ENCODE results near the gene SNRNP40.
"Not testable (repeated sequence)": the region's sequence is repeated elsewhere in the genome, so short reads cannot be mapped to it uniquely, and the experiment has no call there.

SNRNP40 gene

DNA sequence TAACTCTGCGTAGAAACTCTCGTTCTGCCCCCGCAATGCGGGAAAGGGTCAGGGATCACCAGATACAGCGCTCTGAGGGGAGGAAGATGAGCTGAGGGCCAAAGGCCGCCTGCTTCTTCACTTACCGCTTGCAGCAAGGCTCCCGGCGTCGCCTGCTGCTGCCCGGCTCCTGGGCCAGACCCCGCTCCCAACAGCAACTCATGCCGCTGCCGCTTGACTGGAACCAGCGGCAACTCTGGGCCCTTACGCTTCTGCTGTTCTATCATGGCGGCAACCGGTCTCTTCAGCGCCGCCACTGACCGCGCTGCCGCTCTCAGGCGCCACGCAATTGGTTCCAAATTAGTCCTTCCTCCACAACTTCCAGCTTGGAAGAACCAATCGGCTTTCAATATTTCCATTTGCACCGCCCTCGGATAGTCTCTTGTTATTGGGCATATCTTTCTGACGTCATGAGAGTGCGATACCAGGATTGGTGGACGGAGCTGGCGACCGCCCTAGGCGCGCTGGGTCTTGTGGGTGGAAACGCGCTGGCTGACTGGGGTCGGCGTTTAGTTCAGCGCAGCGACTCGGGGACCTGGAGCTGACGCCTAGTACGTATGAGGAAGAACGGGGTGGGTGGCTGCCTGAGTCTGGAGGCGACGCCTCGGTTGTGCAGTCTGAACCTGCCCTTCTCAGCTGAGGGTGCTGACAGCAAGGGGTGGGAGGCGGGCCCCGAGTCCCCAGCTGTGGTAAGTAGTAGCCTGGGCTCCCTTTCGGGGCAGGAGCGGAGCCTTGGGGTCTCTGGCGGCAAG, at the start of gene SNRNP40, which contains the start of gene ZCCHC17:
Gene SNRNP40 (minus strand): TSS at position 303 of the 791 bp plus-strand sequence. CDS start 37 bp downstream, at position 266.
Gene ZCCHC17 (plus strand): TSS at position 547 of the 791 bp plus-strand sequence. CDS start 13,067 bp downstream, outside the sequence.
- peak; percentile 95 for DNase-seq

DNA sequence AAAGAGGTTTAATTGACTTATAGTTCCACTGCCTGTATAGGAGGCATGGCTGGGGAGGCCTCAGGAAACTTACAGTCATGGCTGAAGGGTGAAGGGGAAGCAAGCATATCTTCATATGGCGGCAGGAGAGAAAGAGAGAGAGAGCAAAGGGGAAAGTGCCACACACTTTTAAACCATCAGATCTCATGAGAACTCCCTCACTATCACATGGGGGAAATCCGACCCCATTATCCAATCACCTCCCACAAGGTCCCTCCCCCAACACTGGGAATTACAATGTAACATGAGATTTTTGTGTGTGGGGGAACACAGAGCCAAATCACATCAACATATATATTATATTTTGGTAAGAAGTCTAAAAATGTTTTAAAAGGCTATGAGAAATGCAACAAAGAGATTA, 49.0 kb upstream of the SNRNP40 start:
- DNase-seq, result no peak

DNA sequence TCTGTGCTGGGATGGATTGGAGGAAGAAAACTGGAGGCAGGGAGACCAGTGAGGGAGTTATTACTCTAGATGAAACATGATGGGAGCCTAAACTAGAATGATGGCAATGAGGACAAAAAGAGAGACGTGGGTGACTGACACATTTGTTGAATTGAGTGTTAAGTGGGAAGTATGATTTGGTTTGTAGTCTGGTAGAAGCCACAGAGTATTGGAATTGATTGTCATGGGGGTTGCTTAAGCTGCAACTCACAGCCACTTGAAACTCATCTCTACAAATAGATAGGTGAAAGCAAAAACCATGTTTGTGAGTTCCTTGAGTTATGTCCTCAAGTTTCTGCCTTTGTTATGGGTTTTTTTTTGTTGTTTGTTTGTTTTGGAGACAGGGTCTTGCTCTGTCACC, 47.9 kb upstream of the SNRNP40 start:
- DNase-seq, result no peak

DNA sequence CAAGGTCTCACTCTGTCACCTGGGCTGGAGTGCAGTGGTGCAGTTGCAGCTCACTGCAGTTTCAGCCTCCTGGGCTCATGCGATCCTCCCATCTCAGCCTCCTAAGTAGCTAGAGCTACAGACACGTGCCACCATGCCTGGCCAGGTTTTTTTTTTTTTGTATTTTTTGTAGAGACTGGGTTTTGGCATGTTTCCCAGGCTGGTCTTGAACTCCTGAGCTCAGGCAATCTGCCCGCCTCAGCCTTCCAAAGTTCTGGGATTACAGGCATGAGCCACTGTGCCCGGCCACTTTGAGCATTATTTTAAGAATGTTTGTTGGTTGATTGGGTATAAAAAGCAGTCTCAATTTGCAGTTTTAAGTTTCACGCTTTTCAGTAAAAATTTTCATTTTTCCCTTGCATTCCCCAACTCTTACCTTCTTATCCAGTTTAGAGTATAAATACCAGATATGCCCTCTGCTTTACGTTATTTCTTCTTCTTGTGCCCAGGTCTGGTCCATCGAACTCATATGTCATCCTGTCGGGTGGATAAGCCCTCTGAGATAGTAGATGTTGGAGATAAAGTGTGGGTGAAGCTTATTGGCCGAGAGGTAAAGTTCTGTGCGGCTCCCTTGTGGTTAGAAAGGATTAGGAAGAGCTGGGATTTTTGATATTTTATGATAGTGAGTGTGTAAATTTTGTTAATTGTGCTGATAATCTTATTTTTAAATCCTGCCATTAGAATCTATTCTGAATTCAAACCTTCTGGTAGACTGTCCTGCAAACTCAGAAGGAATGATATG, 40.3 kb upstream of the SNRNP40 start:
- no peak for DNase-seq

DNA sequence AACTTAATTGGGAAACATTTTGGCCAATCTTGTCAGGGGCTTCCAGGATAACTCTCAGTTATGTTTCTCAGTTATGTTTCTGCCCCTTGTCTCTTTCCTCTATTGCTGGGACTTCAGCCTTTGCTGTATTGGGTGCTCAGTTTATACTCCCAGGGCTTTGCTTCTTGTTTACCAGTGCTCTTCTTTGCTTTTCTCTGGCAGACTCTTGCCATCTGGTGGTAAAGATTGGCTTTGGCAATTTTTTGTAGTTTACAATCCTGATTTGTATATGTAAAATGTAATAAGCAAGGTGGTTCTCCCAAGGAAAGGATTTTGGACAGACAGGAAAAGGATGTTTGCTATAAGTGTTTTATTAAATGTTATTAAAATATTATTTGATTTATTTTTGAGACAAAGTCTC, 38.4 kb upstream of the SNRNP40 start:
- DNase-seq, result no peak

DNA sequence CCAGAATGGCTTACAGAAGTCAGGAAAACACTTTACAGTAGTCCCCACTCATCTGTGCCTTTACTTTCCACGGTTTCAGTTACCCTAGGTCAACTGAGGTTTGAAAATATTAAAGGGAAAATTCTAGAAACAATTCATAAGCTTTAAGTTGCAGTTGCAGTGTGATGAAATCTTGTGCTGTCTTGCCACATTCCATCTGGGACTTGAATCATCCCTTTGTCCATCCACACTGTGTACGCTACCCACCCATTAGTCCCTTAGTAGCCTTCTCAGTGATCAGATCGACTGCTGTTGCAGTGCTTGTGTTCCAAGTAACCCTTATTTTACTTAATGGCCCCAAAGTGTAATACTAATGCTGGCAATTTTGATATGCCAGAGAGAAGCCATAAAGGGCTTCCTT, 30.8 kb upstream of the SNRNP40 start:
- no peak for DNase-seq

DNA sequence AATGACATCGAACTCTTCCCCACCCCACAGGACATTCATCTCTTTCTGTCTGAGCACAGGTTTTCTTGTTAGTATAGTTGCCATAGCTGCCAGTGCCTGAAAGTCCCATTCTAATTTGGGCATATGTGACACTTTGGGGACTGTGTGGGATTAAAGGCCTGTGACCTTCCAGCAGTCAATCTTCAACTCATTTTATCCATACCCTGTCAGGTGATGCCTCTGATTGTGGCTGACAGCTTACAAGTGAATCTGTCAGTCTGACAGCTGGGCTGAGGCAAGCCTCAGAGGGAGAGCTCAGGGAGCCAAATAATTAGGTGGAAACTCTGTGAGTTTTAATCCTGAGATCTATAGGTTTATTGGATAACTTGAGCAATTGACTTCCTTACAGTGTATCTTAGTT, 29.9 kb upstream of the SNRNP40 start:
- DNase-seq, result no peak

DNA sequence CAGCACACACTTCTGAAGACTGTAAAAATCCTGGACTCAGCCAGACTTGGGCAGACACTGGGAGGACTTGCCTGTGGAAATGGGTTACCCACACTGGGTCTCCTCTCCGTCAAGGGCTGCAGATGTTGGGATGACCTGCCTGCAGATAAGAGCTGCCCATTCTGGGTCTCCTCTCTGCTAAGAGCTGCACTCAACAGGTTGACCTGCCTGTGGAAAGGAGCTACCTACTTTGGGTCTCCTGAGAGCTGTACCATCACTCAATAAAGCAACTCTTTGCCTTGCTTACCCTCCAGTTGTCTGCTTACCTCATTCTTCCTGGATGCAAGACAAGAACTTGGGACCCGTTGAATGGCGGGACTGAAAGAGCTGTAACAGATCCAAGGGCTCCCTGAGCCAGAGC, 28.4 kb upstream of the SNRNP40 start:
- DNase-seq, result no peak

DNA sequence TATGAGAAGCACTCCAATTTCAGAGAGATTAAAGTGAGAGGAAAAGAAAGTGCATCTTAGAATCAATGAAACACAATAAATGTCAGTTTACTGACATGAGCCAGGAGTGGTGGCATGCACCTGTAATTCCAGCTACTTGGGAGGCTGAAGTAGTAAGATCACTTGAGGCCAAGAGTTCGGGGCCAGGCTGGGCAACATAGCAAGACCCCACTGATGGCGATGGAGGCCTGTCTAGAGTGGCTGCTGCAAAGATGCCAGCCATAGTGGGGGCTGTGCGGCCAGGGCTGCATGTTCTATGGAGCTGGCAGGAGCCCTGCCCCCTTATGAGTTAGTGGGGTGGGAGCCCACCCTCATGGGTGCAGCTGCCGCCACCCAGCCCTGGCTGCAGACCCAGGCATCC, 27.5 kb upstream of the SNRNP40 start:
- no peak for DNase-seq

DNA sequence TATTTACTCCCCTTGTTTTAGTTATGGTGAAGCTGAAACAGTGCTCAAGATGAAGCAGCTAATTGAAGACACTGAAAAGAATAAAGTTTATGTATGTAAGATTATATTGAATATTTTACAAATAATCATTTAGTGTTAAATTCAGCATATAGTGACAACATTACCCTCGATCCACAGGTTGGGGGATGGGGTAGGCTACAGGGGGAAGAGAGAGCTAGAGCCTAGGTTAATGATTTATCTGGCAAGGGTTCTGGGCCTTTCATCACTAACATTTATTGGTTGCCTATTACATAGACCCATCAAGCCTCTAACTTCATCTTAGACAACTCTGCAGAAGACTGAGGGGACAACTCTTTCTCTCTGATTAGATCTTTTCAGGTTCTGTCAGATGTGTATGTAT, 21.6 kb upstream of the SNRNP40 start:
- no peak for DNase-seq

DNA sequence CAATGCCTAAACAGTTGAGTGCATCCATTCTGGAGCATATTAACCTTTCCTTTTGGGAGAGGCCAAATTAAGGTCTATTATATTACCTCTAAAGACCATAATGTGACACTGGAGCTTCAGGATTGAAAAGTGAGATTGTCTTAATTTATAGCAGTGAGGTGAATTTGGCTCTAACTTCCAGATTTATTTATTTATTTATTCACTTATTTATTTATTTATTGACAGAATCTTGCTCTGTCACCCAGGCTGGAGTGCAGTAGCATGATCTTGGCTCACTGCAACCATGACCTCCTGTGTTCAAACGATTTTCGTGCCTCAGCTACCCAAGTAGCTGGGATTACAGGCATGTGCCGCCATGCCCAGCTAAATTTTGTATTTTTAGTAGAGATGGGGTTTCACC, 19.3 kb upstream of the SNRNP40 start:
- no peak for DNase-seq

DNA sequence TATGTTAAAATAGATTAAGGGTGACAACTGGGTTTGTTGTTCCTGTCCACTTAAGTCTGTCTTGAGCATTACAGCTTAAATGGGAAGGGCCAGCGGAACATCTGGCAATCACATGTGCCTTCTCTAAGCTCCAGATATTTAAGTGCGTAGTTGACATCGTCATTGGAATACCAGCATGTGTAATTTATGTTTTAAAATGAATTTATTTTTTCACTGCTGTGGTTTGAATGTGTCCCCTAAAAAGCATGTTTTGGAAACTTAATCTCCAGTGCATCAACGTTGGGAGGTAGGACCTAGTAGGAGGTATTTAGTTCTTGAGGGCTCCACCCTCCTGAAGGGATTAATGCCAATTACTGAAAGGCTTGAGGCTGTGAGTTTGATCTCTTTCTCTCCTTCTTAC, 13.6 kb upstream of the SNRNP40 start:
- no peak for DNase-seq

DNA sequence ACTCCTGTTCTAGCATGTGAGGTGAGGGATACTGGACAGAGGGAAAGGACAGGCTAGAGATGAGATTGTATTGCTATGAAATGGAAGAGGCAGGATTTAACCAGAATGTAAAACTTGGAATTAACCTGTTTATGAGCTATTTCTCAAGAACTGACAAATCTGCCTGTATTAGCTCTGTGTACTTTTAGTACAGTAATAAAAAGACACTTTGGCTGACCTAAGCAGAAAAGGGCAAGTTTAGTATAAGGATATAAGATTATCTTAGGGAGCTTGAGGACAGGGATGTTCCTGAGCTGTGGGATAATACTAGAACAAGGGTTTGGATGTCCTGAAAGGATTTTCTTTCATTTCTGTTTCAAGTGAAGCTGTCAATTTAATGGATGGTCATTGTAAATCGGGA, 11.4 kb upstream of the SNRNP40 start:
- DNase-seq, result no peak

DNA sequence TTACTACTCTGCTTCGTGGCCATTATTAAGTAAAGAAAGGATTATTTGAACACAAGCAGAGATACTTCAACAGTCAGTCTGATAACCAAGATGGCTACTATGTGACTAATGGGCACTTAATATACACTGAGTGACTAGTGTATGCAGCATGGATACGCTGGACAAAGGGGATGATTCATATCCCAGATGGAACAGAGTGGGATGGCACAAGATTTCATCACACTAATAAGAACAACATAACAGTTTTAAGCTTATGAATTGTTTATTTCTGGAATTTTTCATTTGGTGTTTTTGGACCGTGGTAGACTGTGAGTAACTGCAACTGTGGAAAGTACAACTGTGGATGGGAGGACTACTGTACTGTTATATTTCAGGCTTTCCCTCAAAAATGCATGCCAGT, 9.7 kb upstream of the SNRNP40 start:
- DNase-seq, result no peak

DNA sequence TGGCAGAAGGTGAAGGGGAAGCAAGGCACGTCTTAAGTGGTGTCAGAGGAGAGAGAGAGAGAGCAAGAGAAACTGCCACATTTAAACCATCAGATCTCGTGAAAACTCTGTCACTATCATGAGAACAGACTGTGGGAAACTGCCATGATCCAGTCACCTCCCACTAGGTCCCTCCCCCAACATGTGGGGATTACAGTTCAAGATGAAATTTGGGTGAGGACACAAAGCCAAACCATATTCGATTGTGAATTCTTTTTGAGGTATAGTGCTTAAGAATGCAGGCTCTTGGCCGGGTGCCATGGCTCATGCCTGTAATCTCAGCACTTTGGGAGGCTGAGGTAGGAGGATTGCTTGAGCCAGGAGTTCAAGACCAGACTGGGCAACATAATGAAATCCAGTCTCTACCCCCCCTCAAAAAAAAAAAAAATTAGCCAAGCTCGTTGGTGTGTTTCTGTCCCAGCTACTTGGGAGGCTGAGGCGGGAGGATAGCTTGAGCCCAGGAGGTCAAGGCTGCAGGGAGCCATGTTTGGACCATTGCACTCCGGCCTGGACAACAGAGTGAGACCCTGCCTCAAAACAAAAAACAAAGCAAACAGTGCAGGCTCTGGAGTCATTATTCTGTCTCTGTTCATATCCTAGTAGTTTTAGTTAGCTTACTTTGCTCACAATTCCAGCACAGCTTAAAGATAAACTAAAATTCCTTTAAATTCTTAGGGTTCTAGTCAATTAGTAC, 6.3 kb upstream of the SNRNP40 start:
- DNase-seq, result no peak

DNA sequence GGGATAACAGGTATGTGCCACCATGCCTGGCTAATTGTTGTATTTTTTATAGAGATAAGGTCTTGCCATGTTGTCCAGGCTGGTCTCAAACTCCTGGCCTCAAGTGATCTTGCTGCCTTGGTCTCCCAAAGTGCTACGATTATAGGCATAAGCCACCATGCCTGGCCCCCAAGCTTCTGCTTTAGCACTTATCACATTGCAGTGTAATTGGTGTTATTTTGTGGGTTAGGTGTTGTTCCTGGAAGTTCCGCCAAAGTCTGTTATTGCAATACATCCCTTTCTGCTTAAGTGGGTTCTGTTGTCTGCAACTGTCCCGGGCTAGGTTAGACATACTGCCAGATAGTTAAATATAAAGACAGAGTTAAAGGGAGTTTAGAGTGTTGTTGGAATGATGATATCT, 3.6 kb upstream of the SNRNP40 start:
- no peak for DNase-seq

DNA sequence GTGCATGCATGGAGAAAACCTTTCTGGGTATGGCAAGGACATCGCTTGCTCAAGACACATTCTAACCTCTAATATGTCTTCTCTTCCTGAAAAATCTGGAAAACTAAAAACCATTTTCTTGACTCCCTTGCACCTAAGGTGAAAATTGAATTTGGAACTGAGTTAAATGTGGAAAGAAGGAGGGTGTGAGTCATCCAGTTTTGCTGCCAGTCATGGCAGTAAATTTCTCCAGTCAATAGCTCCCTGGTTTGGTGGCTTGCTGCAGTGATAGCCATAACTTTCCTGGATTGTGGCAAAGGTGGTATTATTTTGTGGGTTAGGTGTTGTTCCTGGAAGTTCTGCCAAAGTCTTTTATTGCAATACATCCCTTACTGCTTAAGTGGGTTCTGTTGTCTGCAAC, 2.8 kb upstream of the SNRNP40 start:
- DNase-seq, result no peak

DNA sequence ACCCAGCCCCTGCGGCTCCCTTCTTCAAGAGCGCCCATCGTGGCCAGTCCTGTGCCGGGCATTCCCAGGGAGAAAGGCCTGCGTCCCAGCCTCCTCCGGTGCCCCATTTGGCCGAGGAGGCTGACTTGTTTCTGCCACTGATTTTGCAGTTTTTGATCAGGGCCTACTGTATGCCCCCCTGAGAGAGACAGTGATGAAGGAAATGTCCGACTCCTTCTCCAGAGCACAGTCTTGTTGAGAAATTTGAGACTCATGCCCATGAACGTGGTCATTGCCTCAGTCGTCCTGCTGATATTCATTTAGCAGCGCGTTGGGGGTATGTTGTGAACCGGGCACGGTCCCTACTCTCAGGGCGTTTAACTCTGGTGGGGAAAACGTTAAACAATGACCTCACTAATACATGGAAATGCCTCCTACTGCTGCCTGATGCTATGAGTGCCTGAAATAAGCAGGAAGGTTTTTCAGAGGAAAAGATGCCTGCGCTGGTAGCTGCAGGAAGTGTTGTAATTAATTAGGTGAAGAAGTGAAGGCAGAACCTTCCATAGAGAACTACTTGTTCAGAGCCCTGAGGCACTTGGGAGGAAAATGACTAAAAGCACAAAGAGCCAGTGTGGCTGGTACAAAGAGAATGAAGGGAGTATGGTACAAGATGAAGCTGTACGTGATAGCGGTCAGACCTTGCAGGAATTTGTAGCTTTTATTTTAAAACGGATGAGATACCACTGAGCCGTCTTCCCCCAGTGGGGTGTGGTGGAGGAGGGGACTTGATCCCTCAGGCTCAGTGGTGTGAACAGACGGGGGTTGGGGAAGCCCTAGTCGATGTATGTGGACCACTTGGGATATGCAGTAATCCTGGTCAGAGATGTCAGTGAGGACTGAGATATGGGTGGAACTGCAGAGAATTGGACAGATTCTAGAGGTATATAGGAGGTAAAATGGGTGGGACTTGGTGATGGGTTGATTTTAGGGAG, 974 bp upstream of the SNRNP40 start:
- peak; percentile 41 for DNase-seq

DNA sequence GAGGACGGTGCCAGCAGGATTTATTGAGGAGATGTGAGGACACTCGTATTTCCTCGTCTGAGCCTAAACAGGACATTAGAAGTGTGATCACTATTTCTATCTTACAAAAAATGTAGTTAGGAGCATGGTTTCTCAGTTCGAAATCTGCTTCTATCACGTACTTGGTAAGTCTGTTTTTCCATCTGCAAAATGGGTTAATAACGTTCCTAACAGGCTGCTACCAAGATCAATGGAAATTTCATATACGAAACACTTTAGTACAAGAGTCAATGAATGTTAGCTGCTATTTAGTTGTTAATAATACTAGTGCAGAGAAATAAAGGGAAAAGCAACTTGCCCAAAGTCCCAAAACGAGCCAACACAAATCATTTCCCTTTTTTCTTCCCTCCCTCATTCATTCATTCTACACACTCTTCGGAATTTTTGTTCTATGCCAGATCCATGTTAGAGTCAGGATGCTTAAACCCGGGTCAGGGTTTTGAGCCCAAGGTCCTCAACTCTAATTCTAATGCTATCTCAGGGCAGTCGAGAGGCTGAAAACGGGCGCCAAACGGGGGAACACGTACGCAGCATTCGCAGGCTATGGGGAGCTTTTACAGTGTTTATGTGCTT, 608 bp downstream of the SNRNP40 start:
- no peak for DNase-seq

DNA sequence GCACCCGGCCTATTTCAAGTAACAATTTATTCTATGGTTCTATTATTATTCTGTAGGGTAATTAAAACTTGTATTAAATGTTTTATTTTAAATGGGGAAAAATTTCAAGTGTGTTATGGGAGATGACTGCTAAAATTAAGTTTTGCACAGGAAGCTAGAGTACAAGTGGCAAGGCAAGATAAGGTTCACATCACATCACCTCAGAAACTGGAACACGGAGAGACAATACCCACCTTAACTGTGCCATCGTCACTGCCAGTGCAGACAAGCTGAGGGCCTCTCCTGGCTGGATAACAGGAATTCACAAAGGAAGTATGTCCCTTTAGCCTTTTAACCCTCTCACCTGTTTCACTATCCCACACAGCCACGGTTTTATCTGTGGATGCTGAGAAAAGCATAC, 7.6 kb downstream of the SNRNP40 start:
- DNase-seq, result no peak

DNA sequence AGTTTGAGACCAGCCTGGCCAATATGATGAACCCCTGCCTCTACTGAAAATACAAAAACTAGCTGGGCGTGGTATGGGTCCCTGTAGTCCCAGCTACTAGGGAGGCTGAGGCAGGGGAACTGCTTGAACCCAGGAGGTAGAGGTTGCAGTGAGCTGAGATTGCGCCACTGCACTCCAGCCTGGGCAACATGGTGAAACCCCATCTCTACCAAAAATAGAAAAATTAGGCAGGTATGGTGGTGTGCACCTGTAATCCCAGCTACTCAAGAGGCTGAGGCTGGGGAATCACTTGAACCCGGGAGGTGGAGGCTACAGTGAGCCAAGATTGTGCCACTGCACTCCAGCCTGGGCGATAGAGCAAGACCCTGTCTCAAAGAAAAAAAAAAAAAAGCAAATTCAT, 8.8 kb downstream of the SNRNP40 start:
- DNase-seq, result not testable (repeated sequence)

DNA sequence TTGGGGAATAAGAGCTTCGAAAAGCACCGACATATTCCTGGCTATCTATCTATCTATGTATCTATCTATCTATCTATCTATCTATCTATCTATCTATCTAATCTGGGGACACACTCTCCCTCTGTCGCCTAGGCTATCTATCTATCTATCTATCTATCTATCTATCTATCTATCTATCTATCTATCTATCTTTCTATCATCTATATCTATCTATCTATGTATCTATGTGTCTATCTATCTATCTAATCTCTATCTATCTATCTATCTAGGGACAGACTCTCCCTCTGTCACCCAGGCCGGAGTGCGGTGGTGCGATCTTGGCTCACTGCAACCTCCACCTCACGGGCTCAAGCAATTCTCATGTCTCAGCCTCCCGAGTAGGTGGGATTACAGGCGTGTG, 14.2 kb downstream of the SNRNP40 start:
- not testable (repeated sequence) for DNase-seq

Measured in right forelimb (tissue), 1 donor.